VCaP (cell line): ENCODE measurements around the gene BCAR1.

Experiments used
- H3K27ac ChIP-seq: fragments of 450-650 bp; 2 replicates; pipeline ENCODE4 v1.5.1; 2017
- TF ChIP-seq, protein P1 (sequence below): fragments of 450-650 bp; conservative IDR thresholded peaks from 2 replicates; pipeline ENCODE4 v1.5.1; 2017; ENCODE audit warnings: mild to moderate bottlenecking, moderate library complexity

The BCAR1 gene

GRCh38 chr16:75251280-75252048 lies at the start of gene BCAR1:
Gene BCAR1, minus strand, starts transcription at chr16:75251624. Its CDS starts 142 bp downstream, at chr16:75251482.
- TF ChIP-seq, protein P1, sequence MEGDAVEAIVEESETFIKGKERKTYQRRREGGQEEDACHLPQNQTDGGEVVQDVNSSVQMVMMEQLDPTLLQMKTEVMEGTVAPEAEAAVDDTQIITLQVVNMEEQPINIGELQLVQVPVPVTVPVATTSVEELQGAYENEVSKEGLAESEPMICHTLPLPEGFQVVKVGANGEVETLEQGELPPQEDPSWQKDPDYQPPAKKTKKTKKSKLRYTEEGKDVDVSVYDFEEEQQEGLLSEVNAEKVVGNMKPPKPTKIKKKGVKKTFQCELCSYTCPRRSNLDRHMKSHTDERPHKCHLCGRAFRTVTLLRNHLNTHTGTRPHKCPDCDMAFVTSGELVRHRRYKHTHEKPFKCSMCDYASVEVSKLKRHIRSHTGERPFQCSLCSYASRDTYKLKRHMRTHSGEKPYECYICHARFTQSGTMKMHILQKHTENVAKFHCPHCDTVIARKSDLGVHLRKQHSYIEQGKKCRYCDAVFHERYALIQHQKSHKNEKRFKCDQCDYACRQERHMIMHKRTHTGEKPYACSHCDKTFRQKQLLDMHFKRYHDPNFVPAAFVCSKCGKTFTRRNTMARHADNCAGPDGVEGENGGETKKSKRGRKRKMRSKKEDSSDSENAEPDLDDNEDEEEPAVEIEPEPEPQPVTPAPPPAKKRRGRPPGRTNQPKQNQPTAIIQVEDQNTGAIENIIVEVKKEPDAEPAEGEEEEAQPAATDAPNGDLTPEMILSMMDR, result no peak
- peak within 1 kb of the TSS; percentile 87 for H3K27ac ChIP-seq

- H3K27ac ChIP-seq, result no peak overlapping the region
- TF ChIP-seq, protein P1, result no peak
Measured at GRCh38 chr16:75298267-75298666, 46.8 kb upstream of the BCAR1 start.

- TF ChIP-seq, protein P1, result no peak
- no peak overlapping the region for H3K27ac ChIP-seq
Measured at GRCh38 chr16:75296606-75297005, 45.2 kb upstream of the BCAR1 start.

- no peak overlapping the region for H3K27ac ChIP-seq
- TF ChIP-seq, protein P1, result no peak
Measured at GRCh38 chr16:75294773-75295459, 43.5 kb upstream of the BCAR1 start.

- TF ChIP-seq, protein P1, result no peak
- H3K27ac ChIP-seq, result no peak overlapping the region
Measured at GRCh38 chr16:75293772-75294171, 42.3 kb upstream of the BCAR1 start.

GRCh38 chr16:75293173-75293572 lies 41.7 kb upstream of the BCAR1 start:
- TF ChIP-seq, protein P1, result no peak
- no peak overlapping the region for H3K27ac ChIP-seq

GRCh38 chr16:75292691-75293090 lies 41.3 kb upstream of the BCAR1 start:
- TF ChIP-seq, protein P1, result no peak
- no peak overlapping the region for H3K27ac ChIP-seq
